GM19463 (cell line): ENCODE results near the gene BTBD10.
A peak's percentile ranks its signal among the peaks of the same experiment; 100 is the strongest.

Experiments used
- ATAC-seq: cut with Tn5 transposase; IDR thresholded peaks from one replicate; pipeline ENCODE4 v1.9.1; 2021; ENCODE audit warnings: mild to moderate bottlenecking, moderate library complexity; ENCODE audit not compliant: unreplicated experiment

Gene BTBD10

DNA sequence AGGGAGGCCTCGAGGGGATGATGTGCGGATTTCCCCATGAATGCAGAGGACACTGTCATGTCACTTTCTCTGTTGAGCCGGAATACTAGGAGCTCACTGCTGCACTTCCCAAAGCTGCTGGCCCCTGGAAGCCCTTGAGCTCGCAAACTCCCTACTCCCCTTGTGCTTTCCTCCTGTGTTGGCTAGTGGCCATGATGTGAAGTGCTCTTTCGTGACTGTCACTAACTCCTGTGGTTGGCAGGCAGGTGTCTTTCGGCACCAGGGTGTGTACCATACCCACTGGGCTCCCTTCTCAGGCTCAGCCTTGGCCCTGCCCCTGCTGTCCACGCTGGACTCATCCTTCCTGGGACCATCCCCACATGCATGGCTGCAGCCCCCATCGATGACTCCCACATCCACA lies 86.2 kb downstream of the BTBD10 start:
- no peak for ATAC-seq

GRCh38 chr11:13376402-13376801 lies 86.6 kb downstream of the BTBD10 start:
- ATAC-seq, result no peak

GRCh38 chr11:13375798-13376197 lies 87.2 kb downstream of the BTBD10 start:
- ATAC-seq, result no peak

- no peak for ATAC-seq
Measured at GRCh38 chr11:13373216-13373615, 89.8 kb downstream of the BTBD10 start.

DNA sequence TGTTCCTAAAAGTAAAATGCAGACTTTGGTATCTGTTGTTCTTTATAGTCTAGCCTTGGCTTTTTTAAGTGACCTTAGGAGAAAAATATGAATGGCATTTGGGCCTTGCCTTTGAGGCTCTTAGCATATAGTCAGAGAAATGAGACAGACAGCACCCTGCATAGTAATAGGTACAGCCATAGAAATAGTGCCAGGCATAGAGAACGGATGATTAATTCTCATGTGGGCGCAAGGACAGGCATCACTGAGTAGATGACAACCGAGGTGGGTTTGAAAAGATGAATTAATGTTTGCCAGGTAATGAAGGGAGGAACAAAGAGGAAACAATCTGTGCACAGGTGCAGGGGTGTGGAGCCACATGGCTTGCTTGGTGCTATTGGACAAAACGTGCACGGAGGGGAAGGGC lies 95.0 kb downstream of the BTBD10 start:
- ATAC-seq, result no peak

DNA sequence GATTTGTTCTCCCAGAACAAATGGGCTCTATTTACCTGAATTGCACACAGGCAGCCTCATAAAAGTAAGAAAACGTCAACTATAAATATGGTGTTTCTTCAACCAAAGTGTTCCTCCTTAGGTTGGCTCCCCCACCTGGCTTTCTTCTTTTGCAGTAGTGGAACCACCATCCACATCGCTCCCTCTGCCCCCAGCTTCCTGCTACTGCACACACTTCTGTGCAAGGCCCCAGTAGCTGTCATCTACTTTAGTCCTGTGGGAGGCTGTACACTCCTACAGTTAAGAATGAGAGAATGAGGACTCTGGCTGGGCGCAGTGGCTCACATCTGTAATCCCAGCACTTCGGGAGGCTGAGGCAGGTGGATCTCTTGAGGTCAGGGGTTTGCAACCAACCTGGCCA lies 95.9 kb downstream of the BTBD10 start:
- ATAC-seq, result no peak

DNA sequence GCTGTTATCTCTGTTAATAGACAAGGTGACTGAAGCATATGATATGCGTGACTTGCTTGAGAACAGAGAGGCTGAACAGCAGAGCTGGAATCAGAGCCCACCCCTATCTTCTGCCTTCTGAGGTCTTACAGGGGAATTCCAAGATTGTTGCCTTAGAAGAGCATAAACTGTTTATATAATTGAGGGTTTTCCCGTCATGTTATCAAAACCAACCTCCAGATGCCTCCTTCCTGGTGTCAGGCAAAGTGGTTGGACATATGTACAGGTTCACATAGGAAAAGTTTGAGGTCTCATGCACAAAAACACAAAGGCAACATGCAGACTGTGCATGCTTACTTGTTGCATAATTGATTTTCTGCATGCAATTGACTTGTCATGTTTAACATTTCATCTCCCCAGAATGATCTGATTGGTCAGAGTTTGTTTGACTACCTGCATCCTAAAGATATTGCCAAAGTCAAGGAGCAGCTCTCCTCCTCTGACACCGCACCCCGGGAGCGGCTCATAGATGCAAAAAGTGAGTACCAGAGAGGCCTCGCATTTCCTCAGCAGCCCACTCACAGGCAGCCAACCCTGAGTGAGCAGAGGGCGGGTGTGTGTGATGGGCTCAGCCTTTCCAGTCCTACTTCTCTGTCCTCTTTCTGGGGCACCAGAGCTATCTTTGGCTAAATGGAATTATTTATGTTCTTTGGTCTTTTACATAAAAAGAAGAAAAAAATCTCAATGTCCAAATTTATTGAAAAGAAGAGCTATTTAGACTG lies 96.6 kb downstream of the BTBD10 start:
- no peak for ATAC-seq

DNA sequence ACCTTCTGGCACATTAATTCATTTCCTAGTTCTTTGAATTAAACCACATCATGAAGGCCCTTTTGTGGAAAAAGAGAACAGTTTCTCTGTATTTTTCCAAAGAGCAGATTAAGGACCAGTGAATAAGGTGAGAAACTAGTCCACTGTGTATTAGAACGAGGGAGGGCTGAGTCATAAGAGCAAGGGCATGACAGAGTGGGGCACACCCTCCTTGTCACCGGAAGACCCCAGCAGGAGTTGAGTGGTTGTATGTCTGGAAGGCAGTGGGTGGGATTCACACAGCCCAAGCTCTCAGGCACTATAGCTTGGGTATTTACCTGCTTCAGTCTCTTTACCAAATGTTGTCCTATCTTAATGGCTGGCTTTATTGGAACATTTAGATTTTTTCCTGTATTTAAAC lies 98.6 kb downstream of the BTBD10 start:
- ATAC-seq, result no peak

DNA sequence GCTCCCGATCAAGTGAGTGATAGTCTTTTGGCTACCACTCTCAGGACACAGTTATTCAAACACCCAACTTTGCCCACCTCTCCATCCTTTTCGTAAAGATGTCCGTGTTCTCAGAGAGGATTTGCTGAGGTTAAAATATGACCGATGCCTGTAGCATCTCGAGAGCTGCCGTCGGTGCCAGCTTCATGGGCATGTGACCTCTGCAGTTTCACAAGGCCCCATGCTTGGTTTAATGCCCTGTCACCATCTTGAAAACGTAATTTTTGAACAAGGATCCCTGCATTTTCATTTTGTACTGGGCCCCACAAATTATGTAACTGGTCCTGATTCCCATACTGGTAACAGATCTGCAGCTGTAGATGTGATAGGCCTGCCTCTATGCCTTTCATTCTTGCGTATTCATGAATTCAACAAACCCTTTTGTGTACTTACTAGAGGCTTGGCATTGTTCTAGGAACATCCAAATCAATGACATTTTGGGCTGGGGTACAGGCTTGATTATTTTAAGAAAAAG lies 100.4 kb downstream of the BTBD10 start:
- ATAC-seq, result no peak

- no peak for ATAC-seq
Measured at GRCh38 chr11:13358596-13359270, 104.3 kb downstream of the BTBD10 start.

GRCh38 chr11:13357232-13357631 lies 105.8 kb downstream of the BTBD10 start:
- no peak for ATAC-seq

DNA sequence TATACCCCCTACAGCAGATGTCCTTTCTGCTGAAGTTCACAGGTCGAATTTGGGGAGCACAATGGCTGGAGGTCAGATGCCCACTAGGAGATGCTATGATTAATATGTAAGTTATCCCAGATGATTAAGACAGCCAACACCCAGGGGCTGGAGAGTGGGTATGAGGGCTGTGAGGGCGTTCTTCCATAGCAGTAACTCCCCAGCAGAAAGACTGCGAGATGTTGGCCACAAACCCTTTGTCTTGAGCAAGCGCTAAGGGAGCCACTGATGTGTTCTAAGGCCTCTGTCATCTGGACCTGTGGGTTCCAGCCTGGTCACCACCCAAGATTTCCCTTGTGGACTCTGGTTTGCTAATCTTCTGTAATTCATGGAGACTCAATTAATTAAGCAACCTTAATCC lies 107.8 kb downstream of the BTBD10 start:
- ATAC-seq, result no peak

GRCh38 chr11:13354335-13354734 lies 108.7 kb downstream of the BTBD10 start:
- no peak for ATAC-seq

- no peak for ATAC-seq
Measured at GRCh38 chr11:13352711-13353110, 110.3 kb downstream of the BTBD10 start.

DNA sequence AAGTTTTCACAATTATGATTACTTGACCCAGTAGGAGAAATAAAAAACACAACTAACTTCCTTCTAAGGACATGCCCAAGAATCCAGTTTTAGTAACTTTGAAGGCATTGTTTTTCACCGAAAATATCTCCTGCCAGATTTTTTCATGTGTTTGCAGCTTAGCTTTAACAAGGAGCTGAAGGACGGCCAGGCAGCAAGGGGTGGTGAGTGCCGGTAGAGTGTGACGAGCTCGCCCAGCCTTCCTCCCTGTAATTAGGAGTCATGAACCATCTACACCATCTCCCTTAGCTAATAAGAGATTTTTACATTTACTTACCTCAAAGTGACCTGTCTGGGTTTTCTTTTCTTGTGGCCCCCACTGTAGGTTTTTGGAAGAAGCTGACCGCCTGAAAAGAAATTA lies 113.4 kb downstream of the BTBD10 start:
- no peak for ATAC-seq

DNA sequence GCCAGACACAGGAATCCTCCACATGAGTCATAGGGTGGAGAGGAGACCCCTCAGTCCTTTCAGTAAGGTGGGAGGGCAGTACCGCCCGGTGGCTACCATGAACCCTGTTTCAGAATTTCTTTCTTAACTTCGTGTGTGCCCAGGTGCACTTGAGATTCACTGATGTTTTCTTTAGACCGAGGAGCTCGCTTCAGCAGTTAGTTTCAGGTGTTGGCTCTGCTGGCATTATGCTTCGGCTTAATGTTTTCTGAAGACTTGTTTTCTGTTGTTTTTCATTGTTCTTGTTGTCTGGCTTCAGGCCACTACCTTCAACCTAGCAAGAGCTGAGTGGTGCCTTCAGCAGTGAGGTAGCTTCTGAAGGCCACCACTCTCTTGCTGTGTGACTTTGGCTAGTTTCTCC lies 114.0 kb downstream of the BTBD10 start:
- ATAC-seq, result no peak

DNA sequence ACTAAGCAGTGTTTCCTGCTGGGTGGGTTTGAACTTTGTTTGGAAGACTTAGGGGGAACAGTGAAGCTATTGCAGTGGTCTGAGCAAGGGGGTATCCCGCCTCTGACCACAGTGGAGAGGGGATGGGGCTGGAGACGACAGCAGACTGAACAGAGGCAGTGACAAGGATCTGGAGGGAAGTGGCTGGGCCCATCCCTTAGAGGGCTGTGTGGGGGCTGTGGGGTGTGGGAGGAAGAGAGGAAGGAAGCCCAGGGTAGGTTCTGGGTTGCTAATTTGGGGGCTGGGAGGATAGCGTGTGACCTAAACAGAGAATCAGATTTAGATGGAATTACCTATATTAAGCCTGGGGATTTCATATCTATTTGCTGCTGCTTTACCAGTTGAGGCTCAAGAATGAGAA lies 114.7 kb downstream of the BTBD10 start:
- no peak for ATAC-seq

DNA sequence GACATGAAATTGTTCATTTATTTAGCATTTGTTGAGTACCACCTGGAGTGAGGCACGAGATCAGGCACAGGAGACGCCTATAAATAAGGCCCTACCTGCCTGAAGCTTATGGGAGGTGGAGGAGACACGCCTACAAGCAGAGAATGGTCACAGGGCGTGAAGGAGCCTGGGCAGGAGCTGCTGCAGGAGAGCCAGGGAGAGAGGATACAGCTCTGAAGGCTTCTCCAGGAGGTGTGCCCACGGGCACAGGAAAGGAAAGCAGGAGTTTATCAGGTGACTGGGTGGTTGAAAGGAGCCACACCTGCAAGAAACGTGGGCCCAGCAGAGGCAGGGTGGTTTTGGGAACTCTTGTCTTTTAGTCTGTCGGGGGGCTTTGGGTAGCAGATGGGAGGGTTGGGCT lies 115.1 kb downstream of the BTBD10 start:
- ATAC-seq, result no peak

- no peak for ATAC-seq
Measured at GRCh38 chr11:13346470-13346869, 116.6 kb downstream of the BTBD10 start.

DNA sequence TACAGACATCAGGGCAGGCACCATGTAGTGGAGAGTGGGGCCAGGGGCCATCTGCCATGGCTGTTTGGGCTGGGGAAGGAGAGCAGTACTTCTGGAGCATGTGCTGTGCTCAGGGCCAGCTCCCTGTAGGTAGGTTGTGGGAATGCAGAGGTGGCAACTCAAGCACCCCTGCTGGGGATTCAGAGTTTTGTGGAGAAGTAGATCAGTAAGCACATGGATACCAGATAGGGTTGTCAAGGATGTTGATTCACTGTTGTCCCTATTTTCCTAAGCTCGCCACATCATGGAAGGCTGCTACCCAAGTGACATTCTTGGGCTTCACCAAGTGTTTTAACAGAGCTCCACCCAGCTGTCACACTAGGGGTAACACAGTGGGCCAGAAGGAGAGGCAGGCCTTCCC lies 118.2 kb downstream of the BTBD10 start:
- ATAC-seq, result no peak

DNA sequence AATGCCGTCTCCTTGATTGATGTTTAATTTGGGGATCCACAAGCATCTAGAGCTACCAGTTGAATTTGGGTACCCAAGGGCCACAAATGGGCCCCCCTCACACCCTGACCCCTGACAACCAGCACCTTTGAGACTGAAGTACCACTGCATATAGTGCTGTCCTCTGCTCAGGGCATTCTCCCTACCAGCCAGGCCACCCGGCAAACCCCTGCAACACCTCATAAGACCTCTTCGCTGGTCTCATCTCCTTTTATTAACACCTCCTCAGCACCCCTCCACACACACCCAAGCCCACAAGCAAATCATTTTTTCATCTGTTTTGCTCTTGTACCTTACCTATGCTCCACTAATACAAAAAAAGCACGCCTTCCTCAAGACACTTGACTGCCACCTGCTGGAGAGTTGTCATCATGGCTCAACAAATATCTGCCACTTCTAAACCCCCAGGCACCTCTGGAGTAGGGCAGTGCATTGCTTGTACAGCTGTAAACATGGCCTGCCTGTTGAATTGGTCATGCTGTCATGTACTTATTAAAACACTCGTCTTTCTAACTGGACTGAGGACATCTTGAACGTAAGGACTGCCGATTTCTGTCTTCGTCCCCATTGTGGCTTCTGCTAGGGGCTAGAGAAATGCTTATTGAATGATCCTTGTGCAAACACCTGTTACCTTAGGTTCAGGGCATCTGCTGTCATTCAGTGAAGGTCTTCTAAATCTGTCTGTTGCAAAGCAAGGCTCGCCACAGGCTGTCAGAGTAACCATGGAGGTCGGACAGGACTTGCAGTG lies 118.9 kb downstream of the BTBD10 start:
- no peak for ATAC-seq

DNA sequence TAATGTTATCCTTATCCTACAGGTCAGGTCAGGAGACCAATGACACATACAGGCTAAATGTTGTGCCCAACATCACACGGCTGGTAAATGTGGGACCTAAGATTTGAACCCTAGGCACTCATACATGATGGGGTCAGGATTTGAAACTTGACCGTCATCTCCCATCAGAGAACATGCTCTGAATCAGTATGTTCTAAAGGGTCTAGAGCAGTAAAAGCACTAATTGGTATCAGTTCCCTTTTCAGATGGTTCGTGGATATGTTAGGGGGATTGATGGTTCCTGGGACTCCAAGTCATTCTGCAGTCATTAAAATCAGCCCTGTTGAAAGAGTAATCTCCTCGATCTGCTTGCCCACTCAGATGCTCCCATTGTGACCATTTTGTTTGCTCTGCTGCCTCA lies 120.0 kb downstream of the BTBD10 start:
- ATAC-seq, result peak; percentile 46
